Measurements from ENCODE around the gene TAS2R30.

TAS2R30 gene, protein sequence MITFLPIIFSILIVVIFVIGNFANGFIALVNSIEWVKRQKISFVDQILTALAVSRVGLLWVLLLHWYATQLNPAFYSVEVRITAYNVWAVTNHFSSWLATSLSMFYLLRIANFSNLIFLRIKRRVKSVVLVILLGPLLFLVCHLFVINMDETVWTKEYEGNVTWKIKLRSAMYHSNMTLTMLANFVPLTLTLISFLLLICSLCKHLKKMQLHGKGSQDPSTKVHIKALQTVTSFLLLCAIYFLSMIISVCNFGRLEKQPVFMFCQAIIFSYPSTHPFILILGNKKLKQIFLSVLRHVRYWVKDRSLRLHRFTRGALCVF

DNA sequence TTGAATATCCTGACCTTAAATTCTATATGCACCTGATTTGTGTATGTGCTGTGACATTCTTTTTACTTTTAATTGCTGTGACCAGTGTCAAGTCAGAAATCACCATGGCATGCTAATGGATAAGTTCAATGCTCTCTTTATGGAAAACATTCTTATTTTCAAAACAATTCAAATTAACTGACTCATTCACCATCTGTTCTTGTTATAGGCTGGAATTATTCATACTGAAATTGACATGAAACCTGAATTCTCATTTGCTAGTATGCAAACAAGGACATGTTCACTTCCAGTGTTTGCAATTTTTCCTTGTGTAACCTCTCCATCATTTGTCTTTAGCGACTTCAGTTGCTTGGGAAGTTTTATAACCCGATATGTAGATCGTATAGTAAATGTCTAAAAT lies at the start of gene TAS2R30:
Gene TAS2R30 (minus strand): TSS at position 340 of the 400 bp plus-strand sequence. CDS start 400 bp downstream, outside the sequence.
- DNase-seq (ENCODE audit: low read depth, low spot score), result no peak

DNA sequence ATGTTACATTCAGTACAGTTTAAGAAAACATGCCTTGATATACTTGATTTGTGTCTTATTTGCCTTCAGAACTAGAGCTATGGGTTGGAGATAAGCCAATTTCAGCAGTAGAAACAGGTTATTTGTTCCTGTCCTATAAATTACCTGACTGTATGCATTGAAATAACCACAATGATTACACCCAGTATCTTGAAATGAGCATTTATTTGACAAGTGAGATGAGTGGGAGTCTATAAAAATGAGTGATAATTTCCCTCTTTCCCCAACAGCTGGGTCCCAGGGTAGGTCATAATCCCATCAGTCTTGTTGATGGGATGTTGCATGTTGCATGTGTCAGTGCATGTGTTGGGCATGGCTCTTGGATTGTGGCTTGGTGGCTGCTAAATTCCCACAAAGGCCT lies 48.6 kb upstream of the TAS2R30 start:
- no peak for DNase-seq (ENCODE audit: low read depth, low spot score)

- DNase-seq (ENCODE audit: low read depth, low spot score), result no peak
These were observed 48.1 kb upstream of the TAS2R30 start for GRCh38 chr12:11182529-11182928.

GRCh38 chr12:11178250-11178649 lies 43.8 kb upstream of the TAS2R30 start:
- no peak for DNase-seq (ENCODE audit: low read depth, low spot score)

- DNase-seq (ENCODE audit: low read depth, low spot score), result no peak
These were observed 39.6 kb upstream of the TAS2R30 start for GRCh38 chr12:11174022-11174421.

- DNase-seq (ENCODE audit: low read depth, low spot score), result no peak
These were observed 37.7 kb upstream of the TAS2R30 start for GRCh38 chr12:11171969-11172675.

- peak; percentile 70 for DNase-seq (ENCODE audit: low read depth, low spot score)
These were observed 36.9 kb upstream of the TAS2R30 start, which contains the start of gene SMIM10L1 for GRCh38 chr12:11171145-11171968. TSS of gene SMIM10L1 (plus strand) at chr12:11171194. CDS start at chr12:11171357, 163 bp downstream.

GRCh38 chr12:11170810-11171144 lies 36.3 kb upstream of the TAS2R30 start:
- no peak for DNase-seq (ENCODE audit: low read depth, low spot score)

GRCh38 chr12:11166300-11166699 lies 31.9 kb upstream of the TAS2R30 start:
- DNase-seq (ENCODE audit: low read depth, low spot score), result no peak

DNA sequence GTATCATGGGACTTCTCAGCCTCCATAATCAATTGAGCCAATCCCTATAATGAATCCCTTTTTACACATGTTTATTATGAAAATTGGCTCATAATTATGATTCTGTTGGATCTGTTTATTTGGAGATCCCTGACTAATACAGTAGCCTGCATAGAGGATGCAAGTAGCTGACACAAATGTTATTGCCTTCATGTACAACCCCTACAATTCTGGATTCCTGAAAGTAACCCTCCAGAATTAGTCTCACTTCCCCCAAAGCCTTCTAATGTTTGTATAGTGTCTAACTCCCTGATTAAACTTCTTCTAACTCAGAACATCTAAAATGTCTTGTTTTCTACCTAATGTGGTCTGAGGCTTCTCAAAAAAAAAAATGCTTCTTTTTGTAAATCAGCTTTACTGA lies 29.9 kb upstream of the TAS2R30 start:
- DNase-seq (ENCODE audit: low read depth, low spot score), result no peak

- no peak for DNase-seq (ENCODE audit: low read depth, low spot score)
These were observed 28.1 kb upstream of the TAS2R30 start for GRCh38 chr12:11162502-11162901.

- no peak for DNase-seq (ENCODE audit: low read depth, low spot score)
These were observed 24.5 kb upstream of the TAS2R30 start for GRCh38 chr12:11158885-11159444.

DNA sequence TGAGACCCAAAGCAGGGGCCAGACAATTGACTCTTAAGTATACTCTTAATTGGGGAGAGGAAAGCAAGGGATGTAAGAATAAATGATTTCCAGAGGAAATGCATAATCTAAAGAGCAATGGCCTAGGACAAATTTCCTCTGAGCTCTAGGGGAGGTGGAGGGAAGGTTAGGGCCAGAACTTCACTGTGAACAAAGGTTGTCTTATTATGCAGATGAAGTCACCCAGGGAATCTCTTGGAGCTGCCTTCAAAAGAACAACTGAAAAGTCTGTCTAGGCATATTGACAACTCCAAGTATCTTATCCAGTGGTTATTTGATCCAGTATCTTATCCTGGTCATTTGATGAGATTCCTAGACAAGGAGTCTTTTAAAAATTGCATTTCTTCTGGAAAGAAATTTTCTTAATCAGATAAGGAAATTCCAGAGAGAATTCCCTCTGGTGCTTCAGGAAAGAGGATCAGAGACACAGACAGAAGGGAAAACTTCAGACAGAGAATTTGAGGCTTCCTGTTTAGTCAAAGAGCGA lies 20.0 kb upstream of the TAS2R30 start:
- DNase-seq (ENCODE audit: low read depth, low spot score), result no peak

DNA sequence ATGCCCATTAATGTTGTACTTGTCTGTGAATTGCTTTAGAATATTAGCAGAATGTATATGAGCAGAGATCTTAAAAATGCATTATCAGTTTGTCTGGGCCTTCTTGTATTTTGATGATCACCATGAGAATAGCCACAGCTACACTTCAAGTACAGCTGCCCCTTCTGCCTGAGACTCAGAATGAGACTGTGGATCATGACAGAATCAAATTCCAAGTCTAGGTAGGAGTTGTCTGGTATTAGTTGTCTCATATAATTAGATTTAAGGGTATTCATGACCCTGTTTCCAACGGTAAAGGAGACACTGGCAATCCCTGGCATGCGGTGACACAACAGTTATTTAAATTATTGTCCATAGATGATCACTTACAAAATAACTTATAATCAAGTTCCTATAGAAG lies 18.3 kb upstream of the TAS2R30 start:
- DNase-seq (ENCODE audit: low read depth, low spot score), result no peak

GRCh38 chr12:11150832-11151231 lies 16.4 kb upstream of the TAS2R30 start:
- no peak for DNase-seq (ENCODE audit: low read depth, low spot score)

GRCh38 chr12:11147420-11147819 lies 13.0 kb upstream of the TAS2R30 start:
- DNase-seq (ENCODE audit: low read depth, low spot score), result no peak

DNA sequence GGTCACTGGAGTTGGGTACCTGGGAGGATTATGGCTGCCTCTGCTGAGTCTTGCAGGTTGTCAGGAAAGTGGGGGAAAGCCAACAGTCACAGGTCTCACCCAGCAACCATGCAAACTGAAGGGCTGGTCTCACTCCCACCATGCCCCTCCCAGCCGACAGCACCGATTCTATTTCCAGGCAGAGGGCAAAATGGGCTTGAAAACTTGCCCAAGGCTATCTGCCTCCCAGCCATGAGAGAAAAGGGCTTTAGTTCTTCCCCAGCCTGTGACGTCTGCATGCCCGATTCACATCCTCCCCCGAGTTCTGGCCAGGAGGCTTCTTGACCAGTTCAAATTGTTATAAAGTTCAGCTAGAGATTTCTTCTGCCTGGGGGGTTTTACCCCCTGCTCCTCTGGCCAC lies 9.9 kb upstream of the TAS2R30 start:
- no peak for DNase-seq (ENCODE audit: low read depth, low spot score)

- DNase-seq (ENCODE audit: low read depth, low spot score), result no peak
These were observed 8.9 kb upstream of the TAS2R30 start for GRCh38 chr12:11143352-11143751.

GRCh38 chr12:11136075-11136474 lies 1.6 kb upstream of the TAS2R30 start:
- no peak for DNase-seq (ENCODE audit: low read depth, low spot score)

DNA sequence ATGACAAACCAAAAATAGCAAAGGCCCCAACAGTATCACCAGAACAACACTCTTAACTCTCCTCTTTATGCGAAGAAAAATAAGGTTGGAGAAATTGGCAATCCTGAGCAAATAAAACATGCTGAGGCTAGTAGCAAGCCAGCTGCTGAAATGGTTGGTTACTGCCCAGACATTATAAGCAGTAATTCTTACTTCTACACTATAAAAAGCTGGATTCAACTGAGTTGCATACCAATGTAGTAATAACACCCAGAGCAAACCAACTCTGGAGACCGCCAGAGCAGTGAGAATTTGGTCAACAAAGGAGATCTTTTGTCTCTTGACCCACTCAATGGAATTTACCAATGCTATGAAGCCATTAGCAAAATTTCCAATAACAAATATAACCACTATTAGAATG lies 628 bp downstream of the TAS2R30 start:
- no peak for DNase-seq (ENCODE audit: low read depth, low spot score)

DNA sequence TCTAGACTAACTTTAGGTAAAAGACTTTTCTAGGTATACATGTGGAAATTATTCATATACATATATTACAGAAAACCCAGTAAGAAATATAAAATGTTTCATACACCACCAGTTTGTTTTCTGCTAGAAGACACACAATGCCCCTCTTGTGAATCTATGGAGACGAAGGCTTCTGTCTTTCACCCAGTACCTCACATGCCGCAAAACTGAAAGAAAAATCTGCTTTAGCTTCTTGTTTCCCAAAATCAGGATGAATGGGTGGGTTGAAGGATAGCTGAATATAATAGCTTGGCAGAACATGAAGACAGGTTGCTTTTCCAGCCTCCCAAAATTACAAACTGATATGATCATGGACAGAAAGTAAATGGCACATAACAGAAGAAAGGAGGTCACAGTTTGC lies 1.3 kb downstream of the TAS2R30 start:
- DNase-seq (ENCODE audit: low read depth, low spot score), result no peak

- no peak for DNase-seq (ENCODE audit: low read depth, low spot score)
These were observed 3.4 kb downstream of the TAS2R30 start for GRCh38 chr12:11130999-11131398.

All from activated CD4-positive, CD25-positive, alpha-beta regulatory T cell treated with anti-CD3 and anti-CD28 coated beads, Interleukin-2, amount 50 U/mL, for 16 hours (primary cell).